Activated CD4-positive, alpha-beta memory T cell treated with anti-CD3 and anti-CD28 coated beads, Interleukin-2, amount 10 ng/mL, durations not matched to agents 7 days and 5 days (primary cell): ENCODE data around the gene CYP3A5. TPM values are rescaled to one million over a fixed set of nuclear protein-coding genes. Genes with fewer than 3 reads are reported as not detected.
"Not testable (repeated sequence)": the region's sequence is repeated elsewhere in the genome, so short reads cannot be mapped to it uniquely, and the experiment has no call there.

Source experiments
- CTCF ChIA-PET: fragments of 350-600 bp; sonication (Branson Sonifier 250); formaldehyde crosslinking; loops from one replicate; lab custom pipeline; 2021; ENCODE audit warnings: antibody characterized with exemption, inconsistent platforms; lab: Charles Lee
- POLR2A ChIA-PET: fragments of 350-600 bp; sonication (Branson Sonifier 250); formaldehyde crosslinking; loops from one replicate; lab custom pipeline; 2021; ENCODE audit warnings: antibody characterized with exemption; lab: Charles Lee
- DNase-seq: peaks from one replicate; pipeline ENCODE4 v3.0.0-alpha.2; 2020
- H3K27ac Mint-ChIP-seq: one replicate; pipeline ENCODE4 v1.8.0; 2021; ENCODE audit warnings: mild to moderate bottlenecking, mixed read lengths
- H3K27me3 Mint-ChIP-seq: one replicate; pipeline ENCODE4 v1.8.0; 2021; ENCODE audit warnings: mixed read lengths
- H3K36me3 Mint-ChIP-seq: one replicate; pipeline ENCODE4 v1.8.0; 2021; ENCODE audit warnings: low read depth, mixed read lengths
- H3K4me1 Mint-ChIP-seq: one replicate; pipeline ENCODE4 v1.8.0; 2021; ENCODE audit warnings: mixed read lengths
- H3K4me3 Mint-ChIP-seq: one replicate; pipeline ENCODE4 v1.8.0; 2021; ENCODE audit warnings: mild to moderate bottlenecking, mixed read lengths
- H3K9me3 Mint-ChIP-seq: one replicate; pipeline ENCODE4 v1.8.0; 2021; ENCODE audit warnings: mixed read lengths
- total RNA-seq, 2 experiments: library from RNA; stranded (reverse); gene quantifications; one replicate each; pipeline ENCODE4 v1.2.3, GENCODE V29; 2021

Gene CYP3A5
- total RNA-seq, 2 experiments from 2014 or later: not detected

GRCh38 chr7:99672573-99672972, 7.2 kb downstream of the CYP3A5 start:
- H3K27ac Mint-ChIP-seq: no peak overlapping the region
- H3K27me3 Mint-ChIP-seq: no peaks in the 10 kb centered on the region
- H3K4me3 Mint-ChIP-seq: no peak overlapping the region
- no peaks in the 10 kb centered on the region for H3K9me3 Mint-ChIP-seq
- DNase-seq: no peak
- H3K4me1 Mint-ChIP-seq: peaks cover 8% of the 10 kb centered on the region
- ChIA-PET CTCF (no interaction called here), POLR2A (no interaction called here)
- H3K36me3 Mint-ChIP-seq: no peaks in the 10 kb centered on the region

- H3K27ac Mint-ChIP-seq: no peak overlapping the region
- ChIA-PET POLR2A (no interaction called here), CTCF (no interaction called here)
- no peak overlapping the region for H3K4me3 Mint-ChIP-seq
- H3K4me1 Mint-ChIP-seq: peaks cover 2% of the 10 kb centered on the region
- H3K27me3 Mint-ChIP-seq: no peaks in the 10 kb centered on the region
- DNase-seq: no peak
- peaks cover 2% of the 10 kb centered on the region for H3K36me3 Mint-ChIP-seq
- H3K9me3 Mint-ChIP-seq: no peaks in the 10 kb centered on the region
Measured at GRCh38 chr7:99669782-99670181, 10.0 kb downstream of the CYP3A5 start.

- POLR2A ChIA-PET: no interaction called here
Measured at GRCh38 chr7:99668541-99668940, 11.3 kb downstream of the CYP3A5 start.

GRCh38 chr7:99667179-99667578, 12.6 kb downstream of the CYP3A5 start:
- H3K36me3 Mint-ChIP-seq: peaks cover 5% of the 10 kb centered on the region
- no peaks in the 10 kb centered on the region for H3K9me3 Mint-ChIP-seq
- no peak overlapping the region for H3K27ac Mint-ChIP-seq
- no peak overlapping the region for H3K4me3 Mint-ChIP-seq
- H3K4me1 Mint-ChIP-seq: no peaks in the 10 kb centered on the region
- POLR2A ChIA-PET: no interaction called here
- CTCF ChIA-PET: no interaction called here
- no peaks in the 10 kb centered on the region for H3K27me3 Mint-ChIP-seq
- DNase-seq: no peak

More at GRCh38 chr7:99668541-99668940, 11.3 kb downstream of the CYP3A5 start:
- DNase-seq: no peak
- peaks cover 5% of the 10 kb centered on the region for H3K36me3 Mint-ChIP-seq
- H3K4me1 Mint-ChIP-seq: no peaks in the 10 kb centered on the region
- no peak overlapping the region for H3K27ac Mint-ChIP-seq
- H3K4me3 Mint-ChIP-seq: no peak overlapping the region
- no peaks in the 10 kb centered on the region for H3K9me3 Mint-ChIP-seq
- CTCF ChIA-PET: no interaction called here
- H3K27me3 Mint-ChIP-seq: no peaks in the 10 kb centered on the region

GRCh38 chr7:99666013-99666395, 13.8 kb downstream of the CYP3A5 start:
- H3K36me3 Mint-ChIP-seq: peaks cover 5% of the 10 kb centered on the region

GRCh38 chr7:99665312-99666012, 14.3 kb downstream of the CYP3A5 start:
- no peak overlapping the region for H3K4me3 Mint-ChIP-seq
- no peak for DNase-seq
- H3K9me3 Mint-ChIP-seq: no peaks in the 10 kb centered on the region
- H3K27me3 Mint-ChIP-seq: no peaks in the 10 kb centered on the region
- ChIA-PET CTCF (no interaction called here), POLR2A (no interaction called here)
- H3K36me3 Mint-ChIP-seq: peaks cover 7% of the 10 kb centered on the region
- H3K27ac Mint-ChIP-seq: no peak overlapping the region
- no peaks in the 10 kb centered on the region for H3K4me1 Mint-ChIP-seq

More at GRCh38 chr7:99666013-99666395, 13.8 kb downstream of the CYP3A5 start:
- Mint-ChIP-seq H3K4me3 (no peak overlapping the region), H3K4me1 (no peaks in the 10 kb centered on the region), H3K27ac (no peak overlapping the region), H3K9me3 (no peaks in the 10 kb centered on the region), H3K27me3 (no peaks in the 10 kb centered on the region)
- ChIA-PET POLR2A (no interaction called here), CTCF (no interaction called here)
- no peak for DNase-seq

- peaks cover 12% of the 10 kb centered on the region for H3K36me3 Mint-ChIP-seq
- H3K27me3 Mint-ChIP-seq, H3K4me3 Mint-ChIP-seq, CTCF ChIA-PET, H3K27ac Mint-ChIP-seq, DNase-seq, H3K9me3 Mint-ChIP-seq, POLR2A ChIA-PET, H3K4me1 Mint-ChIP-seq: not testable (repeated sequence)
Measured at GRCh38 chr7:99657879-99658278, 21.9 kb downstream of the CYP3A5 start.

- CTCF ChIA-PET, H3K27ac Mint-ChIP-seq, H3K4me1 Mint-ChIP-seq, H3K4me3 Mint-ChIP-seq, DNase-seq, H3K27me3 Mint-ChIP-seq, H3K9me3 Mint-ChIP-seq, H3K36me3 Mint-ChIP-seq, POLR2A ChIA-PET: not testable (repeated sequence)
Measured at GRCh38 chr7:99654626-99655025, 25.2 kb downstream of the CYP3A5 start.

GRCh38 chr7:99653754-99654153, 26.0 kb downstream of the CYP3A5 start:
- peaks cover 7% of the 10 kb centered on the region for H3K36me3 Mint-ChIP-seq
- H3K4me1 Mint-ChIP-seq: peaks cover 3% of the 10 kb centered on the region
- H3K27ac Mint-ChIP-seq: no peak overlapping the region

GRCh38 chr7:99653269-99653668, 26.5 kb downstream of the CYP3A5 start:
- CTCF ChIA-PET, POLR2A ChIA-PET, H3K4me1 Mint-ChIP-seq, H3K27ac Mint-ChIP-seq, H3K27me3 Mint-ChIP-seq, DNase-seq, H3K36me3 Mint-ChIP-seq, H3K4me3 Mint-ChIP-seq, H3K9me3 Mint-ChIP-seq: not testable (repeated sequence)

More at GRCh38 chr7:99653754-99654153, 26.0 kb downstream of the CYP3A5 start:
- no peak for DNase-seq
- POLR2A ChIA-PET: no interaction called here
- CTCF ChIA-PET: no interaction called here
- no peak overlapping the region for H3K4me3 Mint-ChIP-seq
- no peaks in the 10 kb centered on the region for H3K9me3 Mint-ChIP-seq
- no peaks in the 10 kb centered on the region for H3K27me3 Mint-ChIP-seq

GRCh38 chr7:99652671-99653070, 27.1 kb downstream of the CYP3A5 start:
- no peak overlapping the region for H3K4me3 Mint-ChIP-seq
- no peak overlapping the region for H3K27ac Mint-ChIP-seq
- H3K36me3 Mint-ChIP-seq: peaks cover 14% of the 10 kb centered on the region
- DNase-seq: no peak
- H3K4me1 Mint-ChIP-seq: peaks cover 3% of the 10 kb centered on the region
- H3K9me3 Mint-ChIP-seq: no peaks in the 10 kb centered on the region
- CTCF ChIA-PET: no interaction called here
- POLR2A ChIA-PET: no interaction called here
- H3K27me3 Mint-ChIP-seq: no peaks in the 10 kb centered on the region

GRCh38 chr7:99651290-99651689, 28.5 kb downstream of the CYP3A5 start:
- H3K27me3 Mint-ChIP-seq: no peaks in the 10 kb centered on the region
- H3K27ac Mint-ChIP-seq: no peak overlapping the region
- peaks cover 3% of the 10 kb centered on the region for H3K4me1 Mint-ChIP-seq
- DNase-seq: no peak
- peaks cover 14% of the 10 kb centered on the region for H3K36me3 Mint-ChIP-seq
- no peaks in the 10 kb centered on the region for H3K9me3 Mint-ChIP-seq
- CTCF ChIA-PET: no interaction called here
- POLR2A ChIA-PET: no interaction called here
- H3K4me3 Mint-ChIP-seq: no peak overlapping the region

- Mint-ChIP-seq H3K4me3 (no peak overlapping the region), H3K27me3 (no peaks in the 10 kb centered on the region), H3K4me1 (peaks cover 3% of the 10 kb centered on the region), H3K9me3 (no peaks in the 10 kb centered on the region), H3K27ac (no peak overlapping the region), H3K36me3 (peaks cover 27% of the 10 kb centered on the region)
- ChIA-PET POLR2A (no interaction called here), CTCF (interaction anchor here (1.0 kb wide), 1 partner anchor 330 kb away, joined by 3 read pairs; no protein-coding TSS in a partner anchor)
- no peak for DNase-seq
Measured at GRCh38 chr7:99648843-99649242, 31.0 kb downstream of the CYP3A5 start.

- no peaks in the 10 kb centered on the region for H3K27me3 Mint-ChIP-seq
- no peak overlapping the region for H3K4me3 Mint-ChIP-seq
- CTCF ChIA-PET: no interaction called here
- POLR2A ChIA-PET: no interaction called here
- peaks cover 35% of the 10 kb centered on the region for H3K36me3 Mint-ChIP-seq
- no peaks in the 10 kb centered on the region for H3K9me3 Mint-ChIP-seq
- H3K27ac Mint-ChIP-seq: no peak overlapping the region
- no peaks in the 10 kb centered on the region for H3K4me1 Mint-ChIP-seq
- no peak for DNase-seq
Measured at GRCh38 chr7:99645590-99645989, 34.2 kb downstream of the CYP3A5 start.
